K562 (cell line): ENCODE data around the gene CPNE1. TPM values are rescaled to one million over a fixed set of nuclear protein-coding genes. Genes with fewer than 3 reads are reported as not detected.

ENCODE experiments used
- BRD9 ChIP-seq: fragments of 450-650 bp; IDR thresholded peaks from 2 replicates; pipeline ENCODE4 v1.6.1; 2018; ENCODE audit warnings: low read depth; ENCODE audit not compliant: partially characterized antibody
- E2F3 ChIP-seq: fragments of 250-450 bp; sonication (Bioruptor Pico); IDR thresholded peaks from 2 replicates; pipeline ENCODE4 v1.4.0; 2020; ENCODE audit warnings: mild to moderate bottlenecking
- E2F6 ChIP-seq, 2 experiments: IDR thresholded peaks; 2 replicates each; pipeline ENCODE4 v1.6.1; 2011; ENCODE audit warnings: borderline replicate concordance in 1 of 2, control low read depth in 1 of 2, low read depth in 1 of 2, low read length in 1 of 2, mild to moderate bottlenecking in 1 of 2, mixed read lengths in 1 of 2, moderate library complexity in 1 of 2; ENCODE audit not compliant: insufficient read depth in 1 of 2, insufficient read length in 1 of 2, poor library complexity in 1 of 2, severe bottlenecking in 1 of 2; ENCODE audit errors: extremely low read depth in 1 of 2
- FOSL1 ChIP-seq: fragments of 200-800 bp; sonication (Bioruptor generic); conservative IDR thresholded peaks from 2 replicates; pipeline ENCODE4 v1.6.1; 2016; ENCODE audit warnings: missing genetic modification characterization, missing compliant biosample characterization
- GABPB2 ChIP-seq: fragments of 250-450 bp; sonication (Bioruptor Pico); conservative IDR thresholded peaks from 2 replicates; pipeline ENCODE4 v1.5.1; 2021; ENCODE audit warnings: mild to moderate bottlenecking
- NEUROD1 ChIP-seq: fragments of 150-350 bp; IDR thresholded peaks from 2 replicates; pipeline ENCODE4 v1.6.1; 2014; ENCODE audit warnings: borderline replicate concordance, low read length, low read depth; ENCODE audit not compliant: partially characterized antibody
- OTX1 ChIP-seq: fragments of 450-650 bp; formaldehyde crosslinking; IDR thresholded peaks from 2 replicates; pipeline ENCODE4 v1.4.0; 2022; ENCODE audit warnings: mild to moderate bottlenecking
- STAT5A ChIP-seq: IDR thresholded peaks from 2 replicates; pipeline ENCODE4 v1.6.1; 2012; ENCODE audit warnings: low read length, inconsistent platforms, borderline replicate concordance
- ZNF695 ChIP-seq: fragments of 450-650 bp; formaldehyde crosslinking; IDR thresholded peaks from 2 replicates; pipeline ENCODE4 v1.4.0; 2020; ENCODE audit warnings: mild to moderate bottlenecking, moderate library complexity
- polyA plus RNA-seq, 8 experiments: library from polyadenylated mRNA; depleted of rRNA in 4 of 8; stranded (reverse) in 5 of 8; unstranded in 3 of 8; fragments of >200 nt; fragmentation: Nextera tagmentation in 2 of 8; fragmentation: Illumina TruSeq in 1 of 8; extraction: Ambion mirVana in 2 of 8; extraction: Trizol in 1 of 8; gene quantifications; 2 replicates each; pipeline versions ENCODE4 v1.2.1 to v1.2.3, GENCODE V29; 2011 to 2014; ENCODE audit warnings: inconsistent platforms in 1 of 8, missing spikeins in 1 of 8
- total RNA-seq, 7 experiments: library from RNA; depleted of rRNA in 6 of 7; stranded (reverse); fragments of >200 nt in 6 of 7; fragmentation: Illumina TruSeq in 2 of 7; extraction: Trizol in 2 of 7; gene quantifications; 2 replicates each; pipeline versions ENCODE4 v1.2.1 to v1.2.3, GENCODE V29; 2011 to 2021; ENCODE audit warnings: low replicate concordance in 1 of 7
- TF ChIP-seq, protein P1 (sequence below), 2 experiments: fragments of 450-650 bp; IDR thresholded peaks; 2 replicates each; pipeline ENCODE4 v1.6.1; 2018; ENCODE audit warnings: mild to moderate bottlenecking in 2 of 2, low read depth in 1 of 2; ENCODE audit not compliant: partially characterized antibody in 2 of 2

Gene CPNE1
- total and polyA plus RNA-seq, 9 of the 15 experiments (the other 6 are each of a cell fraction or from before 2014, with no cell fraction given), result 42.1 to 102 (median 56.0) TPM

DNA sequence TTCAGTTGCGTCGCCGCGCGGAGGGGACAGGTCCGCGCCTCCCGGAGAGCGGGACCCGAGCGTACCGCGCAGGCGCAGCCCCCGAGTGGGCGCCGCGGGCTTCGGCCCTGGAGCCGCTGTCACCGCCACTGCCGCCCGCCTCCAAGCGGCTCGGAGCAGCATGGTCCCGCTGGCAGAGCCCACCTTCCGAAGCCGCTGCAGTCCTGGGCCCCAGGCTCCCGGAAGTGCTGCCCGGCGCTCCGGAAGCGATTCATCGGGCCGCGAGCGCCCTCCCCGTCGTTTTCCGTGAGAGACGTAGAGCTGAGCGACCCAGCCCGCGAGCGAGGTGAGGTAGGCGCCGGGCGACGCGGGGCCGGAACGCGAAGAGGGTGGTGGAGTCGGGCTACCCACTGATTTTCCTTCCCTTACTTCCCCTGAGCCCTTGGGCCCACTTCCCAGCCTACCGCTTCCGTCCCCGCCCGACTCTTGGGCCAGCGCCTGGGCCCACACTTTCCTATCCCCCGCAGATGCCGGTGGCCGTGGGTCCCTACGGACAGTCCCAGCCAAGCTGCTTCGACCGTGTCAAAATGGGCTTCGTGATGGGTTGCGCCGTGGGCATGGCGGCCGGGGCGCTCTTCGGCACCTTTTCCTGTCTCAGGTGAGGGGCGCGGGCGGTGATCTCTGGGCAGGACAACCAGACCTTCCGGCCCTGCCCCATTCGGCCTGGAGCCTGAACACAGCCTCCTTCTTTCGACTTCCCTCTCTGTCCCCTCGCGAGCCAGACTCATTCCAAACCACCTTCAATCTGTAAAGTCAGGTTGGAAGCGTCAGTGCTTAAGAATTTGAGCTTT, 34.6 kb upstream of the CPNE1 start, which contains the start of the genes NFS1 and ROMO1 (continued):
- no peak for TF ChIP-seq NEUROD1
- TF ChIP-seq, protein P1, sequence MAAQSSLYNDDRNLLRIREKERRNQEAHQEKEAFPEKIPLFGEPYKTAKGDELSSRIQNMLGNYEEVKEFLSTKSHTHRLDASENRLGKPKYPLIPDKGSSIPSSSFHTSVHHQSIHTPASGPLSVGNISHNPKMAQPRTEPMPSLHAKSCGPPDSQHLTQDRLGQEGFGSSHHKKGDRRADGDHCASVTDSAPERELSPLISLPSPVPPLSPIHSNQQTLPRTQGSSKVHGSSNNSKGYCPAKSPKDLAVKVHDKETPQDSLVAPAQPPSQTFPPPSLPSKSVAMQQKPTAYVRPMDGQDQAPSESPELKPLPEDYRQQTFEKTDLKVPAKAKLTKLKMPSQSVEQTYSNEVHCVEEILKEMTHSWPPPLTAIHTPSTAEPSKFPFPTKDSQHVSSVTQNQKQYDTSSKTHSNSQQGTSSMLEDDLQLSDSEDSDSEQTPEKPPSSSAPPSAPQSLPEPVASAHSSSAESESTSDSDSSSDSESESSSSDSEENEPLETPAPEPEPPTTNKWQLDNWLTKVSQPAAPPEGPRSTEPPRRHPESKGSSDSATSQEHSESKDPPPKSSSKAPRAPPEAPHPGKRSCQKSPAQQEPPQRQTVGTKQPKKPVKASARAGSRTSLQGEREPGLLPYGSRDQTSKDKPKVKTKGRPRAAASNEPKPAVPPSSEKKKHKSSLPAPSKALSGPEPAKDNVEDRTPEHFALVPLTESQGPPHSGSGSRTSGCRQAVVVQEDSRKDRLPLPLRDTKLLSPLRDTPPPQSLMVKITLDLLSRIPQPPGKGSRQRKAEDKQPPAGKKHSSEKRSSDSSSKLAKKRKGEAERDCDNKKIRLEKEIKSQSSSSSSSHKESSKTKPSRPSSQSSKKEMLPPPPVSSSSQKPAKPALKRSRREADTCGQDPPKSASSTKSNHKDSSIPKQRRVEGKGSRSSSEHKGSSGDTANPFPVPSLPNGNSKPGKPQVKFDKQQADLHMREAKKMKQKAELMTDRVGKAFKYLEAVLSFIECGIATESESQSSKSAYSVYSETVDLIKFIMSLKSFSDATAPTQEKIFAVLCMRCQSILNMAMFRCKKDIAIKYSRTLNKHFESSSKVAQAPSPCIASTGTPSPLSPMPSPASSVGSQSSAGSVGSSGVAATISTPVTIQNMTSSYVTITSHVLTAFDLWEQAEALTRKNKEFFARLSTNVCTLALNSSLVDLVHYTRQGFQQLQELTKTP (IDR thresholded peaks at IDR 0.05; ENCODE audit: low read depth in 1 of 2, partially characterized antibody in 2 of 2), result no peak
- peak in 1 of 2 experiments; percentile 69 for TF ChIP-seq E2F6 (IDR thresholded peaks at IDR 0.05; ENCODE audit: borderline replicate concordance in 1 of 2, extremely low read depth in 1 of 2, insufficient read depth in 1 of 2, insufficient read length in 1 of 2, low read depth in 1 of 2, low read length in 1 of 2, poor library complexity in 1 of 2, severe bottlenecking in 1 of 2)
- TF ChIP-seq OTX1 (CRISPR knock-in tag), result no peak
- TF ChIP-seq ZNF695, result no peak
- no peak for TF ChIP-seq GABPB2
- TF ChIP-seq E2F3 (CRISPR knock-in tag), result no peak
- TF ChIP-seq STAT5A, result no peak; the same call in 1 of the 2 replicates
- TF ChIP-seq FOSL1 (tag), result no peak
- no peak for TF ChIP-seq BRD9
